Naive thymus-derived CD4-positive, alpha-beta T cell (primary cell): Measurements from ENCODE around the gene CCDC91. TPM values are rescaled to one million over a fixed set of nuclear protein-coding genes. Genes with fewer than 3 reads are reported as not detected.

Experiments
- ATAC-seq: fragments of 150-1000 bp; cut with Tn5 transposase; 2 replicates; pipeline ENCODE4 v1.10.0; 2021; ENCODE audit warnings: mild to moderate bottlenecking, moderate library complexity
- CTCF ChIA-PET: fragments of 350-600 bp; sonication (Branson Sonifier 250); formaldehyde crosslinking; loops from one replicate; lab custom pipeline; 2021; ENCODE audit warnings: antibody characterized with exemption; lab: Charles Lee
- POLR2A ChIA-PET: fragments of 350-600 bp; sonication (Branson Sonifier 250); formaldehyde crosslinking; loops from one replicate; lab custom pipeline; 2021; ENCODE audit warnings: antibody characterized with exemption, inconsistent platforms; lab: Charles Lee
- DNase-seq, 9 donors: peaks; one replicate each; pipeline versions ENCODE4 v3.0.0 to v3.0.0-alpha.2; 2020 to 2022; ENCODE audit warnings: mixed read lengths in 1 of 9
- H3K27ac ChIP-seq: one replicate; pipeline ENCODE4 v1.7.0; 2013; ENCODE audit warnings: mild to moderate bottlenecking, low read depth, low read length, moderate library complexity
- H3K27me3 ChIP-seq, 2 donors: one replicate each; pipeline ENCODE4 v1.7.0; 2013; ENCODE audit warnings: low read length in 2 of 2, mild to moderate bottlenecking in 2 of 2, moderate library complexity in 2 of 2; ENCODE audit not compliant: control insufficient read depth in 2 of 2, insufficient read depth in 2 of 2
- H3K36me3 ChIP-seq, 3 experiments: 1 replicate in 2 of 3; 2 replicates in 1 of 3; pipeline ENCODE4 v1.7.0; 2013; ENCODE audit warnings: low read length in 3 of 3, mild to moderate bottlenecking in 3 of 3, moderate library complexity in 1 of 3; ENCODE audit not compliant: insufficient read depth in 3 of 3, control insufficient read depth in 2 of 3
- H3K4me1 ChIP-seq, 2 donors: one replicate each; pipeline ENCODE4 v1.7.0; 2013; ENCODE audit warnings: low read length in 2 of 2, mild to moderate bottlenecking in 2 of 2, moderate library complexity in 1 of 2; ENCODE audit not compliant: control insufficient read depth in 2 of 2, insufficient read depth in 2 of 2
- H3K4me3 ChIP-seq: 2 replicates; pipeline ENCODE4 v1.7.0; 2013; ENCODE audit warnings: mild to moderate bottlenecking, low read length
- H3K9me3 ChIP-seq, 3 experiments: 1 replicate in 2 of 3; 2 replicates in 1 of 3; pipeline ENCODE4 v1.7.0; 2013; ENCODE audit warnings: low read length in 3 of 3; ENCODE audit not compliant: control insufficient read depth in 2 of 3
- H3K27ac Mint-ChIP-seq, 9 donors: one replicate each; pipeline ENCODE4 v1.8.0; 2020 to 2022; ENCODE audit warnings: mixed read lengths in 9 of 9, mild to moderate bottlenecking in 8 of 9, moderate library complexity in 5 of 9, inconsistent platforms in 2 of 9
- H3K27me3 Mint-ChIP-seq, 5 donors: one replicate each; pipeline ENCODE4 v1.8.0; 2021 to 2022; ENCODE audit warnings: mixed read lengths in 5 of 5, mild to moderate bottlenecking in 1 of 5
- H3K36me3 Mint-ChIP-seq, 5 donors: one replicate each; pipeline ENCODE4 v1.8.0; 2020 to 2022; ENCODE audit warnings: mixed read lengths in 5 of 5, mild to moderate bottlenecking in 3 of 5, inconsistent platforms in 1 of 5
- H3K4me1 Mint-ChIP-seq, 7 donors: one replicate each; pipeline ENCODE4 v1.8.0; 2020 to 2022; ENCODE audit warnings: mixed read lengths in 7 of 7, mild to moderate bottlenecking in 3 of 7, inconsistent platforms in 1 of 7
- H3K4me3 Mint-ChIP-seq, 10 donors: one replicate each; pipeline ENCODE4 v1.8.0; 2020 to 2022; ENCODE audit warnings: mild to moderate bottlenecking in 10 of 10, mixed read lengths in 10 of 10, moderate library complexity in 6 of 10, inconsistent platforms in 2 of 10
- H3K9me3 Mint-ChIP-seq, 11 donors: one replicate each; pipeline ENCODE4 v1.8.0; 2020 to 2022; ENCODE audit warnings: mixed read lengths in 11 of 11, mild to moderate bottlenecking in 4 of 11, inconsistent platforms in 1 of 11, moderate library complexity in 1 of 11
- intact Hi-C, 2 donors: fragments of 100-400 bp; cut with micrococcal nuclease; formaldehyde crosslinking; loops; one replicate each; pipeline ENCODE4 v1.15.1; 2023
- polyA plus RNA-seq, 2 donors: library from polyadenylated mRNA; unstranded; fragments of 300-500 nt; fragmentation: Illumina TruSeq; gene quantifications; one replicate each; pipeline ENCODE4 v1.2.3, GENCODE V29; 2021
- total RNA-seq, 6 experiments: library from RNA in 5 of 6; stranded (reverse) in 5 of 6; gene quantifications; 1 replicate in 5 of 6; 2 replicates in 1 of 6; pipeline ENCODE4 v1.2.3 and lab custom pipeline; 2021 to 2026

CCDC91 gene
- total and polyA plus RNA-seq, 7 experiments from 2014 or later, result 20.2 to 105 (median 78.0) TPM

GRCh38 chr12:28292699-28293098, 102.4 kb downstream of the CCDC91 start:
- Mint-ChIP-seq H3K27me3 (no peaks in the 10 kb centered on the region), H3K4me1 (peaks cover 0 to 32% (median 14%) of the 10 kb centered on the region in 7 donors), H3K9me3 (peaks cover 13 to 44% (median 25%) of the 10 kb centered on the region in 11 donors), H3K4me3 (no peak overlapping the region), H3K27ac (no peak overlapping the region), H3K36me3 (peaks cover 20 to 63% (median 56%) of the 10 kb centered on the region in 5 donors)
- H3K27ac ChIP-seq, result no peak overlapping the region
- H3K4me1 ChIP-seq, result no peaks in the 10 kb centered on the region
- H3K9me3 ChIP-seq, result peaks cover 5 to 21% (median 6%) of the 10 kb centered on the region in 3 experiments
- CTCF ChIA-PET, result interaction anchor here (0.6 kb wide), 1 partner anchor 1065 kb away, joined by 3 read pairs; no protein-coding TSS in a partner anchor
- H3K27me3 ChIP-seq, result no peaks in the 10 kb centered on the region
- POLR2A ChIA-PET, result interaction anchor here (0.6 kb wide), 1 partner anchor 162 kb away, joined by 3 read pairs; no protein-coding TSS in a partner anchor
- ATAC-seq, result no peak
- H3K36me3 ChIP-seq, result peaks cover 0 to 9% (median 0%) of the 10 kb centered on the region in 3 experiments
- intact Hi-C loops, result no loop called here
- H3K4me3 ChIP-seq, result no peak overlapping the region
- DNase-seq, result no peak

DNA sequence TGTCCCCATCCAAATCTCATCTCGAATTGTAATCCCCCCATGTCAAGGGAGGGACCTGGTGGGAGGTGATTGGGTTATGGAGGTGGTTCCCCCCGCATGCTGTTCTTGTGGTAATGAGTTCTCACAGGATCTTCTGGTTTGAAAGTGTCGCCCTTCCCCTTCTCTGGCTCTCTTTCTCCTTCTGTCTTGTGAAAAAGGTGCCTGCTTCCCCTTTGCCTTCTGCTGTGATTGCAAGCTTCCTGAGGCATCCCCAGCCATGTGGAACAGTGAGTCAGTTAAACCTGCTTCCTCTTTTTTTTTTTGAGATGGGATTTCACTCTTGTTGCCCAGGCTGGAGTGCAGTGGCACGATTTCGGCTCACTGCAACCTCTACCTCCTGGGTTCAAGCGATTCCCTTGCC, 104.0 kb downstream of the CCDC91 start:
- no peak for ATAC-seq
- intact Hi-C loops, result no loop called here
- Mint-ChIP-seq H3K36me3 (peaks cover 11 to 50% (median 44%) of the 10 kb centered on the region in 5 donors), H3K27me3 (no peaks in the 10 kb centered on the region), H3K27ac (peak overlapping the region in 2 of 9 donors; percentile 35 to 38), H3K4me1 (peaks cover 0 to 25% (median 14%) of the 10 kb centered on the region in 7 donors), H3K9me3 (peaks cover 5 to 28% (median 10%) of the 10 kb centered on the region in 11 donors), H3K4me3 (no peak overlapping the region)
- no peak for DNase-seq
- ChIA-PET POLR2A (no interaction called here), CTCF (interaction anchor here (0.6 kb wide), 1 partner anchor 15 kb away, joined by 5 read pairs; no protein-coding TSS in a partner anchor)
- Histone ChIP-seq H3K4me3 (no peak overlapping the region), H3K36me3 (peaks cover 0 to 9% (median 0%) of the 10 kb centered on the region in 3 experiments), H3K27ac (no peak overlapping the region), H3K27me3 (no peaks in the 10 kb centered on the region), H3K9me3 (peaks cover 5 to 12% (median 6%) of the 10 kb centered on the region in 3 experiments), H3K4me1 (no peaks in the 10 kb centered on the region)

GRCh38 chr12:28296287-28296686, 106.0 kb downstream of the CCDC91 start:
- Histone ChIP-seq H3K4me1 (no peaks in the 10 kb centered on the region), H3K36me3 (peaks cover 0 to 4% (median 0%) of the 10 kb centered on the region in 3 experiments), H3K9me3 (peaks cover 0 to 2% (median 0%) of the 10 kb centered on the region in 3 experiments), H3K27ac (no peak overlapping the region), H3K27me3 (no peaks in the 10 kb centered on the region), H3K4me3 (no peak overlapping the region)
- Mint-ChIP-seq H3K9me3 (peaks cover 0 to 11% (median 2%) of the 10 kb centered on the region in 11 donors), H3K27me3 (no peaks in the 10 kb centered on the region), H3K27ac (no peak overlapping the region), H3K4me3 (no peak overlapping the region), H3K36me3 (peaks cover 3 to 40% (median 32%) of the 10 kb centered on the region in 5 donors), H3K4me1 (peaks cover 0 to 28% (median 13%) of the 10 kb centered on the region in 7 donors)
- no peak for ATAC-seq
- intact Hi-C loops, result no loop called here
- no peak for DNase-seq
- ChIA-PET POLR2A (no interaction called here), CTCF (interaction anchor here (0.7 kb wide), 1 partner anchor 212 kb away, joined by 3 read pairs; no protein-coding TSS in a partner anchor)

GRCh38 chr12:28303192-28303591, 112.9 kb downstream of the CCDC91 start:
- no peak overlapping the region for H3K27ac ChIP-seq
- H3K9me3 ChIP-seq, result no peaks in the 10 kb centered on the region
- POLR2A ChIA-PET, result interaction anchor here (0.9 kb wide), 1 partner anchor 113 kb away, joined by 4 read pairs; no protein-coding TSS in a partner anchor
- DNase-seq, result no peak
- H3K36me3 Mint-ChIP-seq, result peaks cover 3 to 43% (median 38%) of the 10 kb centered on the region in 5 donors
- intact Hi-C loops, result no loop called here
- no peaks in the 10 kb centered on the region for H3K27me3 ChIP-seq
- CTCF ChIA-PET, result no interaction called here
- peaks cover 0 to 18% (median 0%) of the 10 kb centered on the region in 3 experiments for H3K36me3 ChIP-seq
- no peaks in the 10 kb centered on the region for H3K4me1 ChIP-seq
- no peaks in the 10 kb centered on the region for H3K9me3 Mint-ChIP-seq
- no peak overlapping the region for H3K4me3 ChIP-seq
- H3K4me3 Mint-ChIP-seq, result no peak overlapping the region
- H3K27me3 Mint-ChIP-seq, result no peaks in the 10 kb centered on the region
- H3K27ac Mint-ChIP-seq, result no peak overlapping the region
- H3K4me1 Mint-ChIP-seq, result peaks cover 0 to 15% (median 9%) of the 10 kb centered on the region in 7 donors
- no peak for ATAC-seq

GRCh38 chr12:28306535-28306934, 116.3 kb downstream of the CCDC91 start:
- peaks cover 0 to 5% (median 0%) of the 10 kb centered on the region in 7 donors for H3K4me1 Mint-ChIP-seq
- H3K9me3 Mint-ChIP-seq, result no peaks in the 10 kb centered on the region
- peaks cover 10 to 70% (median 60%) of the 10 kb centered on the region in 5 donors for H3K36me3 Mint-ChIP-seq
- H3K27me3 Mint-ChIP-seq, result no peaks in the 10 kb centered on the region
- ChIA-PET CTCF (no interaction called here), POLR2A (no interaction called here)
- H3K9me3 ChIP-seq, result no peaks in the 10 kb centered on the region
- H3K27ac ChIP-seq, result no peak overlapping the region
- H3K27ac Mint-ChIP-seq, result no peak overlapping the region
- H3K27me3 ChIP-seq, result no peaks in the 10 kb centered on the region
- H3K4me3 ChIP-seq, result no peak overlapping the region
- no peaks in the 10 kb centered on the region for H3K4me1 ChIP-seq
- ATAC-seq (no peak), DNase-seq (no peak)
- H3K36me3 ChIP-seq, result peaks cover 0 to 42% (median 0%) of the 10 kb centered on the region in 3 experiments
- H3K4me3 Mint-ChIP-seq, result no peak overlapping the region
- intact Hi-C loops, result no loop called here

DNA sequence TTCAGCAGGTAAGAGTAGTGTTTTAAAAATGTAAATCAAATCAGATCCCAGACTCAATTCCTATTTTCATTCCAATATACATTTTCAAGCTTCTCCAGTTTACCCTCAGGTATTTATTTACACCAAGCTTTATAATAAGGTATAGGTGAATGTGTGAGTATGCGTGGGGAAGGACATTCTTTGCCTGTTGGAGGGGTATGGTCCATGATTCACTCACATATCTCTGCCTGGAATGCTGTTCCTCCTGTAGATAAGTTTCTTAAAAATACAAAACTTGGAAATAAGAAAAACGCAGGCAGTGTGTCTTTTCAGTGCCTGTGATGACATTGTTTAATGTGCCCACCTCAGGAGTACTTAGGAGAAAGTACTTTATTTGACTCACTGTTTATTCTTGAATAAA, 118.6 kb downstream of the CCDC91 start:
- ChIA-PET CTCF (no interaction called here), POLR2A (no interaction called here)
- H3K27me3 Mint-ChIP-seq, result no peaks in the 10 kb centered on the region
- no peaks in the 10 kb centered on the region for H3K4me1 ChIP-seq
- peaks cover 0 to 5% (median 0%) of the 10 kb centered on the region in 7 donors for H3K4me1 Mint-ChIP-seq
- no peak overlapping the region for H3K27ac Mint-ChIP-seq
- no peak for DNase-seq
- peaks cover 12 to 84% (median 77%) of the 10 kb centered on the region in 5 donors for H3K36me3 Mint-ChIP-seq
- H3K36me3 ChIP-seq, result peaks cover 0 to 46% (median 0%) of the 10 kb centered on the region in 3 experiments
- H3K27me3 ChIP-seq, result no peaks in the 10 kb centered on the region
- H3K4me3 ChIP-seq, result no peak overlapping the region
- ATAC-seq, result no peak
- H3K4me3 Mint-ChIP-seq, result no peak overlapping the region
- H3K9me3 ChIP-seq, result no peaks in the 10 kb centered on the region
- intact Hi-C loops, result no loop called here
- no peak overlapping the region for H3K27ac ChIP-seq
- peaks cover 0 to 2% (median 0%) of the 10 kb centered on the region in 11 donors for H3K9me3 Mint-ChIP-seq
